Measurements from ENCODE around the gene LRBA.

LRBA gene

GRCh38 chr4:150252306-150252705, 762.8 kb downstream of the LRBA start:
- H3K4me3 ChIP-seq (ENCODE audit: low read length), result no peak overlapping the region
- no peak for DNase-seq (ENCODE audit: low read depth)
- no peak for TF ChIP-seq CTCF (IDR thresholded peaks at IDR 0.05; ENCODE audit: insufficient read depth, low read depth, low read length, missing control alignments)

GRCh38 chr4:150251752-150252190, 763.3 kb downstream of the LRBA start:
- no peak overlapping the region for H3K4me3 ChIP-seq (ENCODE audit: low read length)
- no peak for DNase-seq (ENCODE audit: low read depth)
- no peak for TF ChIP-seq CTCF (IDR thresholded peaks at IDR 0.05; ENCODE audit: insufficient read depth, low read depth, low read length, missing control alignments)

GRCh38 chr4:150250998-150251651, 764.0 kb downstream of the LRBA start:
- no peak for DNase-seq (ENCODE audit: low read depth)
- no peak overlapping the region for H3K4me3 ChIP-seq (ENCODE audit: low read length)
- TF ChIP-seq CTCF (IDR thresholded peaks at IDR 0.05; ENCODE audit: insufficient read depth, low read depth, low read length, missing control alignments), result no peak

GRCh38 chr4:150250293-150250997, 764.6 kb downstream of the LRBA start:
- H3K4me3 ChIP-seq (ENCODE audit: low read length), result no peak overlapping the region
- no peak for TF ChIP-seq CTCF (IDR thresholded peaks at IDR 0.05; ENCODE audit: insufficient read depth, low read depth, low read length, missing control alignments)

GRCh38 chr4:150248181-150248580, 766.9 kb downstream of the LRBA start:
- DNase-seq (ENCODE audit: low read depth), result peak; percentile 66
- H3K4me3 ChIP-seq (ENCODE audit: low read length), result no peak overlapping the region
- TF ChIP-seq CTCF (IDR thresholded peaks at IDR 0.05; ENCODE audit: insufficient read depth, low read depth, low read length, missing control alignments), result peak; percentile 20

More at GRCh38 chr4:150250293-150250997, 764.6 kb downstream of the LRBA start:
- no peak for DNase-seq (ENCODE audit: low read depth)

GRCh38 chr4:150247184-150247583, 767.9 kb downstream of the LRBA start:
- no peak for DNase-seq (ENCODE audit: low read depth)
- H3K4me3 ChIP-seq (ENCODE audit: low read length), result no peak overlapping the region
- no peak for TF ChIP-seq CTCF (IDR thresholded peaks at IDR 0.05; ENCODE audit: insufficient read depth, low read depth, low read length, missing control alignments)
